H9 (cell line): ENCODE results near the gene PALM2AKAP2. TPM values are rescaled to one million over a fixed set of nuclear protein-coding genes. Genes with fewer than 3 reads are reported as not detected.

Experiments used
- DNase-seq: peaks from one replicate; pipeline ENCODE4 v3.0.0-alpha.2; 2017
- H2AFZ ChIP-seq: one replicate; pipeline ENCODE4 v1.6.1; 2013; ENCODE audit warnings: mild to moderate bottlenecking, low read length, control low read depth, moderate library complexity
- H2AK5ac ChIP-seq: 2 replicates; pipeline ENCODE4 v1.6.1; 2013; ENCODE audit warnings: low read length, control low read depth, mixed read lengths; ENCODE audit not compliant: insufficient read length
- H2BK120ac ChIP-seq: one replicate; pipeline ENCODE4 v1.6.1; 2013; ENCODE audit warnings: low read depth, mild to moderate bottlenecking, low read length, control low read depth, inconsistent platforms; ENCODE audit not compliant: poor library complexity, severe bottlenecking
- H2BK12ac ChIP-seq: 2 replicates; pipeline ENCODE4 v1.6.1; 2013; ENCODE audit warnings: low read length, control low read depth, mixed read lengths, low read depth; ENCODE audit not compliant: insufficient read length
- H2BK15ac ChIP-seq: 2 replicates; pipeline ENCODE4 v1.6.1; 2013; ENCODE audit warnings: low read depth, low read length, control low read depth
- H2BK20ac ChIP-seq: one replicate; pipeline ENCODE4 v1.6.1; 2013; ENCODE audit warnings: low read depth, mild to moderate bottlenecking, low read length, control low read depth, inconsistent platforms; ENCODE audit not compliant: poor library complexity, severe bottlenecking
- H2BK5ac ChIP-seq: 2 replicates; pipeline ENCODE4 v1.6.1; 2013; ENCODE audit warnings: low read length, control low read depth, mixed read lengths; ENCODE audit not compliant: insufficient read length
- H3K14ac ChIP-seq: 2 replicates; pipeline ENCODE4 v1.6.1; 2013; ENCODE audit warnings: low read length, control low read depth; ENCODE audit not compliant: insufficient read depth
- H3K18ac ChIP-seq: 2 replicates; pipeline ENCODE4 v1.6.1; 2013; ENCODE audit warnings: low read depth, mild to moderate bottlenecking, mixed read lengths, low read length, control low read depth; ENCODE audit not compliant: insufficient read length
- H3K23ac ChIP-seq: 2 replicates; pipeline ENCODE4 v1.6.1; 2013; ENCODE audit warnings: low read length, control low read depth, mixed read lengths, low read depth; ENCODE audit not compliant: insufficient read length
- H3K23me2 ChIP-seq: 2 replicates; pipeline ENCODE4 v1.6.1; 2013; ENCODE audit warnings: low read depth, mild to moderate bottlenecking, mixed read lengths, low read length, control low read depth; ENCODE audit not compliant: insufficient read length, poor library complexity, severe bottlenecking
- H3K27ac ChIP-seq: 2 replicates; pipeline ENCODE4 v1.5.1; 2013; ENCODE audit warnings: low read length, control low read depth, mixed read lengths, low read depth; ENCODE audit not compliant: insufficient read length
- H3K27me3 ChIP-seq: 2 replicates; pipeline ENCODE4 v1.6.1; 2013; ENCODE audit warnings: low read length, control low read depth, inconsistent platforms; ENCODE audit not compliant: insufficient read depth
- H3K4ac ChIP-seq: 2 replicates; pipeline ENCODE4 v1.6.1; 2013; ENCODE audit warnings: low read depth, mild to moderate bottlenecking, control low read depth, inconsistent platforms, low read length, moderate library complexity
- H3K4me1 ChIP-seq: 2 replicates; pipeline ENCODE4 v1.6.1; 2013; ENCODE audit warnings: low read length, control low read depth, inconsistent platforms; ENCODE audit not compliant: insufficient read depth
- H3K4me2 ChIP-seq: 2 replicates; pipeline ENCODE4 v1.6.1; 2013; ENCODE audit warnings: low read length, control low read depth, mixed read lengths; ENCODE audit not compliant: insufficient read length, insufficient read depth
- H3K56ac ChIP-seq: 2 replicates; pipeline ENCODE4 v1.6.1; 2013; ENCODE audit warnings: low read depth, mild to moderate bottlenecking, mixed read lengths, low read length, control low read depth; ENCODE audit not compliant: insufficient read length
- H3K79me1 ChIP-seq: 2 replicates; pipeline ENCODE4 v1.6.1; 2013; ENCODE audit warnings: low read depth, mild to moderate bottlenecking, moderate library complexity, low read length, control low read depth, inconsistent platforms; ENCODE audit not compliant: insufficient read depth, poor library complexity, severe bottlenecking
- H3K79me2 ChIP-seq: 2 replicates; pipeline ENCODE4 v1.6.1; 2013; ENCODE audit warnings: low read length, control low read depth, inconsistent platforms; ENCODE audit not compliant: insufficient read depth
- H3K9ac ChIP-seq: 2 replicates; pipeline ENCODE4 v1.6.1; 2013; ENCODE audit warnings: low read length, control low read depth, mixed read lengths; ENCODE audit not compliant: insufficient read length; ENCODE audit errors: extremely low read depth
- H3K9me3 ChIP-seq: one replicate; pipeline ENCODE4 v1.6.1; 2013; ENCODE audit warnings: low read depth, low read length, inconsistent platforms; ENCODE audit not compliant: control insufficient read depth
- H3T11ph ChIP-seq: one replicate; pipeline ENCODE4 v1.6.1; 2013; ENCODE audit warnings: mild to moderate bottlenecking, low read length, control low read depth, inconsistent platforms
- H4K20me1 ChIP-seq: one replicate; pipeline ENCODE4 v1.6.1; 2013; ENCODE audit not compliant: control insufficient read depth, insufficient read length, insufficient read depth
- H4K5ac ChIP-seq: 2 replicates; pipeline ENCODE4 v1.6.1; 2013; ENCODE audit warnings: low read depth, mild to moderate bottlenecking, mixed read lengths, low read length, control low read depth; ENCODE audit not compliant: insufficient read length
- H4K8ac ChIP-seq: replicated peaks from 2 replicates; pipeline ENCODE4 v1.6.1; 2013; ENCODE audit warnings: low read length, control low read depth, mixed read lengths, low read depth; ENCODE audit not compliant: insufficient read length
- H4K91ac ChIP-seq: 2 replicates; pipeline ENCODE4 v1.6.1; 2013; ENCODE audit warnings: low read depth, mild to moderate bottlenecking, moderate library complexity, mixed read lengths, low read length, control low read depth; ENCODE audit not compliant: insufficient read length
- H3K27ac Mint-ChIP-seq, 3 experiments: 2 replicates in 2 of 3; 3 replicates in 1 of 3; pipeline ENCODE4 v1.8.0; 2020 to 2021; ENCODE audit warnings: mixed read lengths in 3 of 3, mild to moderate bottlenecking in 1 of 3, moderate library complexity in 1 of 3
- H3K27me3 Mint-ChIP-seq: 2 replicates; pipeline ENCODE4 v1.8.0; 2021; ENCODE audit warnings: low read depth, mild to moderate bottlenecking, moderate library complexity, mixed read lengths
- H3K36me3 Mint-ChIP-seq, 3 experiments: 2 replicates in 2 of 3; 3 replicates in 1 of 3; pipeline ENCODE4 v1.8.0; 2020 to 2021; ENCODE audit warnings: low read depth in 3 of 3, mixed read lengths in 3 of 3; ENCODE audit not compliant: insufficient read depth in 1 of 3
- H3K4me1 Mint-ChIP-seq, 2 experiments: 2 replicates each; pipeline ENCODE4 v1.8.0; 2020; ENCODE audit warnings: mixed read lengths in 2 of 2
- H3K4me3 Mint-ChIP-seq, 2 experiments: 2 replicates in 1 of 2; 3 replicates in 1 of 2; pipeline ENCODE4 v1.8.0; 2020 to 2021; ENCODE audit warnings: mild to moderate bottlenecking in 2 of 2, mixed read lengths in 2 of 2, moderate library complexity in 1 of 2
- H3K9me3 Mint-ChIP-seq, 2 experiments: 2 replicates in 1 of 2; 3 replicates in 1 of 2; pipeline ENCODE4 v1.8.0; 2020; ENCODE audit warnings: mild to moderate bottlenecking in 2 of 2, mixed read lengths in 2 of 2, moderate library complexity in 1 of 2
- WGBS: extraction: QIAGEN DNeasy Blood & Tissue Kit; methylation state at CpG from one replicate; pipeline ENCODE4 v1.1.7; 2013; ENCODE audit warnings: missing lambda C conversion rate, low lambda C conversion rate, mixed read lengths; ENCODE audit not compliant: insufficient read length; ENCODE audit errors: extremely low coverage; 5-methylcytosine and 5-hydroxymethylcytosine counted together
- total RNA-seq: library from RNA; stranded (reverse); gene quantifications from 2 replicates; pipeline ENCODE4 v1.2.1, GENCODE V29; 2021
- TF ChIP-seq, protein P1 (sequence below): fragments of 200-600 bp; sonication (generic); conservative IDR thresholded peaks from 3 replicates; pipeline ENCODE4 v1.8.0; 2021; ENCODE audit warnings: antibody characterized with exemption, mild to moderate bottlenecking

The PALM2AKAP2 gene
- total RNA-seq, 1 experiment from 2014 or later, result 3.6 TPM

GRCh38 chr9:109794361-109795012, 14.5 kb downstream of the PALM2AKAP2 start:
- no CpG with 5 or more reads among the region's 4 CpGs for WGBS
- H3K9me3 Mint-ChIP-seq, result no peaks in the 10 kb centered on the region
- H3K27ac ChIP-seq, result no peak overlapping the region
- no peak for DNase-seq
- H2BK15ac ChIP-seq, result no peak overlapping the region
- H3K4me3 Mint-ChIP-seq, result no peak overlapping the region
- no peak overlapping the region for H2AFZ ChIP-seq
- no peaks in the 10 kb centered on the region for H3K79me2 ChIP-seq
- H3K27ac Mint-ChIP-seq, result no peak overlapping the region
- no peak overlapping the region for H4K8ac ChIP-seq
- H2AK5ac ChIP-seq, result no peak overlapping the region
- H2BK5ac ChIP-seq, result no peak overlapping the region
- TF ChIP-seq, protein P1, sequence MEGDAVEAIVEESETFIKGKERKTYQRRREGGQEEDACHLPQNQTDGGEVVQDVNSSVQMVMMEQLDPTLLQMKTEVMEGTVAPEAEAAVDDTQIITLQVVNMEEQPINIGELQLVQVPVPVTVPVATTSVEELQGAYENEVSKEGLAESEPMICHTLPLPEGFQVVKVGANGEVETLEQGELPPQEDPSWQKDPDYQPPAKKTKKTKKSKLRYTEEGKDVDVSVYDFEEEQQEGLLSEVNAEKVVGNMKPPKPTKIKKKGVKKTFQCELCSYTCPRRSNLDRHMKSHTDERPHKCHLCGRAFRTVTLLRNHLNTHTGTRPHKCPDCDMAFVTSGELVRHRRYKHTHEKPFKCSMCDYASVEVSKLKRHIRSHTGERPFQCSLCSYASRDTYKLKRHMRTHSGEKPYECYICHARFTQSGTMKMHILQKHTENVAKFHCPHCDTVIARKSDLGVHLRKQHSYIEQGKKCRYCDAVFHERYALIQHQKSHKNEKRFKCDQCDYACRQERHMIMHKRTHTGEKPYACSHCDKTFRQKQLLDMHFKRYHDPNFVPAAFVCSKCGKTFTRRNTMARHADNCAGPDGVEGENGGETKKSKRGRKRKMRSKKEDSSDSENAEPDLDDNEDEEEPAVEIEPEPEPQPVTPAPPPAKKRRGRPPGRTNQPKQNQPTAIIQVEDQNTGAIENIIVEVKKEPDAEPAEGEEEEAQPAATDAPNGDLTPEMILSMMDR, result no peak
- no peak overlapping the region for H3K4ac ChIP-seq
- H4K5ac ChIP-seq, result no peak overlapping the region
- H3K27me3 ChIP-seq, result no peaks in the 10 kb centered on the region
- H3K23me2 ChIP-seq, result no peaks in the 10 kb centered on the region
- H3K4me1 ChIP-seq, result no peaks in the 10 kb centered on the region
- no peaks in the 10 kb centered on the region for H3K36me3 Mint-ChIP-seq
- no peak overlapping the region for H4K91ac ChIP-seq
- H3K27me3 Mint-ChIP-seq, result peaks cover 4% of the 10 kb centered on the region
- no peak overlapping the region for H3K9ac ChIP-seq
- H3K18ac ChIP-seq, result no peak overlapping the region
- H3K56ac ChIP-seq, result no peak overlapping the region
- no peak overlapping the region for H3K4me2 ChIP-seq
- H3K23ac ChIP-seq, result no peak overlapping the region
- H3K14ac ChIP-seq, result no peak overlapping the region
- H2BK120ac ChIP-seq, result no peak overlapping the region
- no peak overlapping the region for H2BK20ac ChIP-seq
- no peaks in the 10 kb centered on the region for H3K79me1 ChIP-seq
- no peaks in the 10 kb centered on the region for H4K20me1 ChIP-seq
- no peak overlapping the region for H2BK12ac ChIP-seq
- no peaks in the 10 kb centered on the region for H3K9me3 ChIP-seq
- H3K4me1 Mint-ChIP-seq, result peaks cover 0 to 2% of the 10 kb centered on the region in 2 experiments; a peak in 1 of 4 replicates
- H3T11ph ChIP-seq, result no peak overlapping the region
